GM21723 (cell line): ENCODE data around the gene RAD51AP1.
"Not testable (repeated sequence)": the region's sequence is repeated elsewhere in the genome, so short reads cannot be mapped to it uniquely, and the experiment has no call there.

Experiments
- ATAC-seq: cut with Tn5 transposase; IDR thresholded peaks from one replicate; pipeline ENCODE4 v1.9.1; 2021; ENCODE audit warnings: mild to moderate bottlenecking, moderate library complexity; ENCODE audit not compliant: unreplicated experiment

Gene RAD51AP1

GRCh38 chr12:4538207-4539160 lies at the start of gene RAD51AP1:
Gene RAD51AP1 (plus strand): TSS chr12:4538890. CDS start chr12:4538940, 50 bp downstream.
- peak; percentile 84 for ATAC-seq

GRCh38 chr12:4489556-4489955 lies 49.1 kb upstream of the RAD51AP1 start:
- ATAC-seq, result no peak

GRCh38 chr12:4490973-4491372 lies 47.7 kb upstream of the RAD51AP1 start:
- no peak for ATAC-seq

- peak; percentile 98 for ATAC-seq
Measured at GRCh38 chr12:4496145-4496838, 42.4 kb upstream of the RAD51AP1 start.

- ATAC-seq, result no peak
Measured at GRCh38 chr12:4499186-4499585, 39.5 kb upstream of the RAD51AP1 start.

GRCh38 chr12:4505376-4505986 lies 33.2 kb upstream of the RAD51AP1 start:
- ATAC-seq, result no peak

- no peak for ATAC-seq
Measured at GRCh38 chr12:4506430-4506829, 32.3 kb upstream of the RAD51AP1 start.

- peak; percentile 99 for ATAC-seq
Measured at GRCh38 chr12:4506870-4507269, 31.8 kb upstream of the RAD51AP1 start.

- ATAC-seq, result not testable (repeated sequence)
Measured at GRCh38 chr12:4508503-4508902, 30.2 kb upstream of the RAD51AP1 start.

- not testable (repeated sequence) for ATAC-seq
Measured at GRCh38 chr12:4509269-4509668, 29.4 kb upstream of the RAD51AP1 start.

GRCh38 chr12:4518106-4518728 lies 20.5 kb upstream of the RAD51AP1 start:
- no peak for ATAC-seq

- ATAC-seq, result not testable (repeated sequence)
Measured at GRCh38 chr12:4523443-4523842, 15.2 kb upstream of the RAD51AP1 start.

- no peak for ATAC-seq
Measured at GRCh38 chr12:4526923-4527546, 11.7 kb upstream of the RAD51AP1 start.

GRCh38 chr12:4530160-4530559 lies 8.5 kb upstream of the RAD51AP1 start:
- no peak for ATAC-seq

- no peak for ATAC-seq
Measured at GRCh38 chr12:4530982-4531586, 7.6 kb upstream of the RAD51AP1 start.

GRCh38 chr12:4535092-4535491 lies 3.6 kb upstream of the RAD51AP1 start:
- ATAC-seq, result no peak

GRCh38 chr12:4535871-4536270 lies 2.8 kb upstream of the RAD51AP1 start:
- no peak for ATAC-seq

GRCh38 chr12:4539167-4539870 lies 629 bp downstream of the RAD51AP1 start:
- no peak for ATAC-seq

GRCh38 chr12:4540170-4540569 lies 1.5 kb downstream of the RAD51AP1 start:
- no peak for ATAC-seq
